Dermis blood vessel endothelial cell (primary cell): ENCODE data around the gene SLC1A6. TPM values are rescaled to one million over a fixed set of nuclear protein-coding genes. Genes with fewer than 3 reads are reported as not detected.
"Not testable (repeated sequence)": the region's sequence is repeated elsewhere in the genome, so short reads cannot be mapped to it uniquely, and the experiment has no call there.

Experiments used
- DNase-seq: peaks from one replicate; pipeline ENCODE4 v3.0.0; 2010
- total RNA-seq: library from RNA; depleted of rRNA; stranded (reverse); fragments of >200 nt; gene quantifications from 2 replicates; pipeline ENCODE4 v1.2.3, GENCODE V29; 2014

Gene SLC1A6
- total RNA-seq, 1 donor from 2014 or later = not detected

- DNase-seq = no peak
Observed at GRCh38 chr19:14954071-14954655, 25.5 kb downstream of the SLC1A6 start.

- DNase-seq = no peak
Observed at GRCh38 chr19:14952767-14953166, 26.9 kb downstream of the SLC1A6 start.

GRCh38 chr19:14950421-14950820 lies 29.2 kb downstream of the SLC1A6 start:
- DNase-seq = no peak

GRCh38 chr19:14949876-14950275 lies 29.8 kb downstream of the SLC1A6 start:
- no peak for DNase-seq

GRCh38 chr19:14949413-14949812 lies 30.3 kb downstream of the SLC1A6 start:
- not testable (repeated sequence) for DNase-seq

GRCh38 chr19:14944456-14944855 lies 35.2 kb downstream of the SLC1A6 start:
- DNase-seq = no peak

- DNase-seq = no peak
Observed at GRCh38 chr19:14943601-14944000, 36.1 kb downstream of the SLC1A6 start.

GRCh38 chr19:14941189-14941588 lies 38.5 kb downstream of the SLC1A6 start, which contains the start of gene OR7C2:
OR7C2 (plus strand) TSS chr19:14941489; CDS start chr19:14941489, 0 bp downstream.
- DNase-seq = no peak

GRCh38 chr19:14940266-14940665 lies 39.4 kb downstream of the SLC1A6 start:
- DNase-seq = no peak

- no peak for DNase-seq
Observed at GRCh38 chr19:14933506-14933905, 46.2 kb downstream of the SLC1A6 start.

GRCh38 chr19:14916848-14917247 lies 62.8 kb downstream of the SLC1A6 start:
- no peak for DNase-seq

GRCh38 chr19:14915116-14915515 lies 64.5 kb downstream of the SLC1A6 start:
- no peak for DNase-seq

GRCh38 chr19:14906711-14907110 lies 73.0 kb downstream of the SLC1A6 start:
- no peak for DNase-seq

- no peak for DNase-seq
Observed at GRCh38 chr19:14901675-14902260, 77.9 kb downstream of the SLC1A6 start.

Other genes with a start within 250 kb of the SLC1A6 start
- gene ADGRE2, start 201.3 kb downstream of the SLC1A6 start, total RNA-seq = 0.09 and 0.17 TPM in 2 replicates
- gene OR7A5, start 144.7 kb downstream of the SLC1A6 start, total RNA-seq = not detected in 2 replicates
- gene OR7C1, start 144.7 kb downstream of the SLC1A6 start, total RNA-seq = not detected in 2 replicates
- not detected in 2 replicates for gene OR7A10, start 130.9 kb downstream of the SLC1A6 start, total RNA-seq
- gene OR7A17, start 93.7 kb downstream of the SLC1A6 start, total RNA-seq = not detected in 2 replicates
- gene OR7C2, start 38.4 kb downstream of the SLC1A6 start, total RNA-seq = not detected in 2 replicates
- not detected in 2 replicates for gene CASP14, start 69.6 kb upstream of the SLC1A6 start, total RNA-seq
- not detected in 2 replicates for gene OR1I1, start 102.3 kb upstream of the SLC1A6 start, total RNA-seq
- 22.5 and 22.6 TPM in 2 replicates for gene SYDE1, start 127.5 kb upstream of the SLC1A6 start, total RNA-seq
- gene NOTCH3, start 221.1 kb upstream of the SLC1A6 start, total RNA-seq = 0.84 and 2.0 TPM in 2 replicates